ENCODE results near the gene CTNND2. TPM values are rescaled to one million over a fixed set of nuclear protein-coding genes. Genes with fewer than 3 reads are reported as not detected.

The CTNND2 gene
- total RNA-seq, 1 donor from 2014 or later = 40.0 TPM

GRCh38 chr5:11897781-11898180 lies 6.5 kb downstream of the CTNND2 start:
- no peak for TF ChIP-seq CTCF (conservative IDR thresholded peaks at IDR 0.05)
- peaks cover 29% of the 10 kb centered on the region for H3K27me3 Mint-ChIP-seq (ENCODE audit: low read depth)
- peaks cover 3% of the 10 kb centered on the region for H3K9me3 Mint-ChIP-seq
- H3K4me3 Mint-ChIP-seq = no peak overlapping the region
- peaks cover 10% of the 10 kb centered on the region for H3K4me1 Mint-ChIP-seq
- peaks cover 4% of the 10 kb centered on the region for H3K36me3 Mint-ChIP-seq (ENCODE audit: low read depth)
- no peak for DNase-seq (ENCODE audit: low read depth, low spot score)
- no peak overlapping the region for H3K27ac Mint-ChIP-seq (ENCODE audit: unreplicated experiment)

- no peak for TF ChIP-seq CTCF (conservative IDR thresholded peaks at IDR 0.05)
- Mint-ChIP-seq H3K36me3 (ENCODE audit: low read depth) (peaks cover 4% of the 10 kb centered on the region), H3K9me3 (peaks cover 3% of the 10 kb centered on the region), H3K4me3 (no peak overlapping the region), H3K27me3 (ENCODE audit: low read depth) (peaks cover 11% of the 10 kb centered on the region), H3K27ac (ENCODE audit: unreplicated experiment) (no peak overlapping the region), H3K4me1 (no peaks in the 10 kb centered on the region)
- DNase-seq (ENCODE audit: low read depth, low spot score) = no peak
Observed at GRCh38 chr5:11894992-11895391, 9.3 kb downstream of the CTNND2 start.

- no peak overlapping the region for H3K4me3 Mint-ChIP-seq
- H3K27ac Mint-ChIP-seq (ENCODE audit: unreplicated experiment) = no peak overlapping the region
- peaks cover 3% of the 10 kb centered on the region for H3K9me3 Mint-ChIP-seq
- H3K4me1 Mint-ChIP-seq = no peaks in the 10 kb centered on the region
- peaks cover 6% of the 10 kb centered on the region for H3K27me3 Mint-ChIP-seq (ENCODE audit: low read depth)
- DNase-seq (ENCODE audit: low read depth, low spot score) = no peak
- H3K36me3 Mint-ChIP-seq (ENCODE audit: low read depth) = peaks cover 4% of the 10 kb centered on the region
- TF ChIP-seq CTCF (conservative IDR thresholded peaks at IDR 0.05) = no peak
Observed at GRCh38 chr5:11892832-11893231, 11.4 kb downstream of the CTNND2 start.

- DNase-seq (ENCODE audit: low read depth, low spot score) = no peak
- H3K4me1 Mint-ChIP-seq = no peaks in the 10 kb centered on the region
- H3K27ac Mint-ChIP-seq (ENCODE audit: unreplicated experiment) = no peak overlapping the region
- H3K36me3 Mint-ChIP-seq (ENCODE audit: low read depth) = peaks cover 2% of the 10 kb centered on the region
- TF ChIP-seq CTCF (conservative IDR thresholded peaks at IDR 0.05) = no peak
- H3K4me3 Mint-ChIP-seq = no peak overlapping the region
- H3K27me3 Mint-ChIP-seq (ENCODE audit: low read depth) = peaks cover 3% of the 10 kb centered on the region
- no peaks in the 10 kb centered on the region for H3K9me3 Mint-ChIP-seq
Observed at GRCh38 chr5:11890777-11891176, 13.5 kb downstream of the CTNND2 start.

- Mint-ChIP-seq H3K9me3 (peaks cover 7% of the 10 kb centered on the region), H3K4me3 (no peak overlapping the region), H3K4me1 (no peaks in the 10 kb centered on the region), H3K27ac (ENCODE audit: unreplicated experiment) (no peak overlapping the region), H3K36me3 (ENCODE audit: low read depth) (peaks cover 4% of the 10 kb centered on the region), H3K27me3 (ENCODE audit: low read depth) (no peaks in the 10 kb centered on the region)
- TF ChIP-seq CTCF (conservative IDR thresholded peaks at IDR 0.05) = no peak
- DNase-seq (ENCODE audit: low read depth, low spot score) = no peak
Observed at GRCh38 chr5:11888221-11888620, 16.0 kb downstream of the CTNND2 start.

- H3K27ac Mint-ChIP-seq (ENCODE audit: unreplicated experiment) = no peak overlapping the region
Observed at GRCh38 chr5:11878814-11879213, 25.4 kb downstream of the CTNND2 start.

More at GRCh38 chr5:11878814-11879213, 25.4 kb downstream of the CTNND2 start:
- peaks cover 9% of the 10 kb centered on the region for H3K9me3 Mint-ChIP-seq
- H3K27me3 Mint-ChIP-seq (ENCODE audit: low read depth) = no peaks in the 10 kb centered on the region
- no peak for DNase-seq (ENCODE audit: low read depth, low spot score)
- no peaks in the 10 kb centered on the region for H3K36me3 Mint-ChIP-seq (ENCODE audit: low read depth)
- no peak for TF ChIP-seq CTCF (conservative IDR thresholded peaks at IDR 0.05)
- no peak overlapping the region for H3K4me3 Mint-ChIP-seq
- no peaks in the 10 kb centered on the region for H3K4me1 Mint-ChIP-seq
